GM12892 (cell line): Measurements from ENCODE around the gene HSPB6.

Experiments used
- DNase-seq: peaks from one replicate; pipeline ENCODE4 v3.0.0; 2011; ENCODE audit not compliant: insufficient read length
- FAIRE-seq: peaks from 2 replicates; lab custom pipeline; 2011; peaks lifted over from hg19 to GRCh38; lab: Jason Lieb, UNC
- POLR2A ChIP-seq: IDR thresholded peaks from 2 replicates; pipeline ENCODE4 v1.6.1; 2011; ENCODE audit warnings: low read depth, low read length, control low read depth
- POLR2AphosphoS5 ChIP-seq: IDR thresholded peaks from 2 replicates; pipeline ENCODE4 v1.6.1; 2011; ENCODE audit warnings: low read depth, low read length, control low read depth
- TAF1 ChIP-seq: IDR thresholded peaks from 2 replicates; pipeline ENCODE4 v1.6.1; 2011; ENCODE audit warnings: low read depth, mild to moderate bottlenecking, control low read depth, low read length, borderline replicate concordance

Gene HSPB6

GRCh38 chr19:35719402-35720162 is 37.2 kb downstream of the HSPB6 start:
- FAIRE-seq, result no peak
- TF ChIP-seq POLR2A, result no peak; the same call in 1 of the 2 replicates
- no peak for DNase-seq

- DNase-seq, result peak; percentile 65
- peak; percentile 66 for FAIRE-seq
- 0 out of 2 replicates have a peak, but pooled peaks have one; percentile 11 for TF ChIP-seq TAF1
- peak; percentile 16; the same call in 1 of the 2 replicates for TF ChIP-seq POLR2A
- TF ChIP-seq POLR2AphosphoS5, result peak; percentile 67; the same call in 1 of the 2 replicates
These were observed 38.3 kb downstream of the HSPB6 start for GRCh38 chr19:35718345-35719041.

- FAIRE-seq, result no peak
- peak; percentile 99 for DNase-seq
- TF ChIP-seq POLR2A (peak; percentile 38; the same call in 1 of the 2 replicates), POLR2AphosphoS5 (no peak)
These were observed 39.0 kb downstream of the HSPB6 start, which contains the start of gene KMT2B for GRCh38 chr19:35717665-35718344. KMT2B (plus strand) TSS chr19:35718003; CDS start chr19:35718019, 16 bp downstream.

- 0 out of 2 replicates have a peak, but pooled peaks have one; percentile 18 for TF ChIP-seq TAF1
- TF ChIP-seq POLR2AphosphoS5, result peak; percentile 66; the same call in 1 of the 2 replicates
- TF ChIP-seq POLR2A, result peak; percentile 70; the same call in 1 of the 2 replicates
- DNase-seq (peak; percentile 69), FAIRE-seq (peak; percentile 98)
These were observed 39.8 kb downstream of the HSPB6 start for GRCh38 chr19:35716801-35717664.

- no peak for TF ChIP-seq TAF1
- peak; percentile 34 for TF ChIP-seq POLR2A
- DNase-seq, result no peak
- peak; percentile 42 for FAIRE-seq
These were observed 40.6 kb downstream of the HSPB6 start for GRCh38 chr19:35715981-35716800.

GRCh38 chr19:35715355-35715809 is 41.4 kb downstream of the HSPB6 start:
- FAIRE-seq, result no peak
- no peak; the same call in none of the 2 replicates for TF ChIP-seq POLR2AphosphoS5
- TF ChIP-seq TAF1, result no peak
- TF ChIP-seq POLR2A, result no peak

GRCh38 chr19:35714601-35715354 is 42.1 kb downstream of the HSPB6 start:
- no peak for TF ChIP-seq POLR2AphosphoS5
- TF ChIP-seq TAF1, result no peak
- peak; percentile 48; the same call in 1 of the 2 replicates for TF ChIP-seq POLR2A
- FAIRE-seq (peak; percentile 83), DNase-seq (no peak)

More at GRCh38 chr19:35715355-35715809, 41.4 kb downstream of the HSPB6 start:
- no peak for DNase-seq

GRCh38 chr19:35713904-35714495 is 42.8 kb downstream of the HSPB6 start:
- TF ChIP-seq POLR2AphosphoS5 (no peak), POLR2A (no peak), TAF1 (no peak)
- FAIRE-seq (peak; percentile 84), DNase-seq (no peak)

GRCh38 chr19:35713506-35713850 is 43.4 kb downstream of the HSPB6 start:
- no peak for DNase-seq
- TF ChIP-seq POLR2A, result no peak

More at GRCh38 chr19:35713506-35713850, 43.4 kb downstream of the HSPB6 start:
- no peak for FAIRE-seq
